Astrocyte (in vitro differentiated cells and primary cell): Measurements from ENCODE around the gene CSMD2. TPM values are rescaled to one million over a fixed set of nuclear protein-coding genes. Genes with fewer than 3 reads are reported as not detected.

Source experiments
- DNase-seq: peaks from one replicate; pipeline ENCODE4 v3.0.0-alpha.2; 2010; ENCODE audit warnings: low read depth
- FAIRE-seq: peaks from 2 replicates; lab custom pipeline; 2011; peaks lifted over from hg19 to GRCh38; lab: Jason Lieb, UNC
- H2AFZ ChIP-seq: 2 replicates; pipeline ENCODE4 v1.6.0; 2012; ENCODE audit warnings: low read depth, low read length, inconsistent platforms
- H3K27ac ChIP-seq: 2 replicates; pipeline ENCODE4 v1.5.1; 2011; ENCODE audit warnings: low read depth, low read length, inconsistent platforms
- H3K27me3 ChIP-seq: 2 replicates; pipeline ENCODE4 v1.6.0; 2011; ENCODE audit warnings: low read length, inconsistent platforms; ENCODE audit not compliant: insufficient read depth
- H3K36me3 ChIP-seq: 2 replicates; pipeline ENCODE4 v1.5.1; 2011; ENCODE audit warnings: low read length, inconsistent platforms; ENCODE audit not compliant: insufficient read depth
- H3K4me1 ChIP-seq: 2 replicates; pipeline ENCODE4 v1.5.1; 2011; ENCODE audit warnings: low read length, inconsistent platforms; ENCODE audit not compliant: insufficient read depth
- H3K4me2 ChIP-seq: 2 replicates; pipeline ENCODE4 v1.6.0; 2012; ENCODE audit warnings: low read length, inconsistent platforms
- H3K4me3 ChIP-seq: 2 replicates; pipeline ENCODE4 v1.5.1; 2011; ENCODE audit warnings: low read depth, mild to moderate bottlenecking, low read length, inconsistent platforms; ENCODE audit not compliant: insufficient read depth
- H3K79me2 ChIP-seq: 2 replicates; pipeline ENCODE4 v1.6.0; 2012; ENCODE audit warnings: mild to moderate bottlenecking, low read length, inconsistent platforms; ENCODE audit not compliant: insufficient read depth
- H3K9ac ChIP-seq: 2 replicates; pipeline ENCODE4 v1.6.0; 2012; ENCODE audit warnings: mild to moderate bottlenecking, low read length, inconsistent platforms
- H3K9me3 ChIP-seq: 2 replicates; pipeline ENCODE4 v1.5.1; 2012; ENCODE audit warnings: low read depth, mild to moderate bottlenecking, low read length, inconsistent platforms; ENCODE audit not compliant: insufficient read depth
- H4K20me1 ChIP-seq: 2 replicates; pipeline ENCODE4 v1.6.0; 2012; ENCODE audit warnings: low read length, inconsistent platforms; ENCODE audit not compliant: insufficient read depth
- H3K27ac Mint-ChIP-seq: one replicate; pipeline ENCODE4 v1.8.0; 2021; ENCODE audit warnings: mild to moderate bottlenecking, mixed read lengths; ENCODE audit not compliant: unreplicated experiment
- H3K27me3 Mint-ChIP-seq: one replicate; pipeline ENCODE4 v1.8.0; 2021; ENCODE audit warnings: low read depth, mixed read lengths; ENCODE audit not compliant: unreplicated experiment
- H3K36me3 Mint-ChIP-seq: one replicate; pipeline ENCODE4 v1.8.0; 2021; ENCODE audit warnings: low read depth, mixed read lengths; ENCODE audit not compliant: unreplicated experiment
- H3K4me1 Mint-ChIP-seq: one replicate; pipeline ENCODE4 v1.8.0; 2021; ENCODE audit warnings: low read depth, mixed read lengths; ENCODE audit not compliant: unreplicated experiment
- H3K4me3 Mint-ChIP-seq: one replicate; pipeline ENCODE4 v1.8.0; 2021; ENCODE audit warnings: mild to moderate bottlenecking, moderate library complexity, mixed read lengths; ENCODE audit not compliant: unreplicated experiment
- H3K9me3 Mint-ChIP-seq: one replicate; pipeline ENCODE4 v1.8.0; 2021; ENCODE audit warnings: mild to moderate bottlenecking, mixed read lengths; ENCODE audit not compliant: unreplicated experiment
- EZH2 ChIP-seq: IDR thresholded peaks from 2 replicates; pipeline ENCODE4 v1.6.1; 2012; ENCODE audit warnings: mild to moderate bottlenecking, low read length, inconsistent platforms; ENCODE audit not compliant: insufficient read depth
- total RNA-seq: library from RNA; stranded (reverse); gene quantifications from 2 replicates; pipeline ENCODE4 v1.2.1, GENCODE V29; 2021
- TF ChIP-seq, protein P1 (sequence below): IDR thresholded peaks from 2 replicates; pipeline ENCODE4 v1.5.1; 2011; ENCODE audit warnings: low read depth, mild to moderate bottlenecking, inconsistent platforms, low read length, moderate library complexity; ENCODE audit not compliant: insufficient read depth

Gene CSMD2
- total RNA-seq, 1 donor from 2014 or later, result 11.1 TPM

GRCh38 chr1:34013136-34013535 lies 151.9 kb downstream of the CSMD2 start:
- Histone ChIP-seq H3K27ac (no peak overlapping the region), H3K4me2 (no peak overlapping the region), H3K4me3 (no peak overlapping the region), H4K20me1 (peaks cover 21% of the 10 kb centered on the region), H3K36me3 (no peaks in the 10 kb centered on the region), H2AFZ (no peak overlapping the region), H3K4me1 (no peaks in the 10 kb centered on the region), H3K79me2 (no peaks in the 10 kb centered on the region), H3K9ac (no peak overlapping the region), H3K9me3 (no peaks in the 10 kb centered on the region), H3K27me3 (no peaks in the 10 kb centered on the region)
- Mint-ChIP-seq H3K27ac (no peak overlapping the region), H3K4me3 (no peak overlapping the region), H3K9me3 (no peaks in the 10 kb centered on the region), H3K27me3 (no peaks in the 10 kb centered on the region), H3K36me3 (peaks cover 2% of the 10 kb centered on the region), H3K4me1 (peaks cover 6% of the 10 kb centered on the region)
- no peak for DNase-seq
- no peak for FAIRE-seq
- TF ChIP-seq EZH2, result no peak
- TF ChIP-seq, protein P1, sequence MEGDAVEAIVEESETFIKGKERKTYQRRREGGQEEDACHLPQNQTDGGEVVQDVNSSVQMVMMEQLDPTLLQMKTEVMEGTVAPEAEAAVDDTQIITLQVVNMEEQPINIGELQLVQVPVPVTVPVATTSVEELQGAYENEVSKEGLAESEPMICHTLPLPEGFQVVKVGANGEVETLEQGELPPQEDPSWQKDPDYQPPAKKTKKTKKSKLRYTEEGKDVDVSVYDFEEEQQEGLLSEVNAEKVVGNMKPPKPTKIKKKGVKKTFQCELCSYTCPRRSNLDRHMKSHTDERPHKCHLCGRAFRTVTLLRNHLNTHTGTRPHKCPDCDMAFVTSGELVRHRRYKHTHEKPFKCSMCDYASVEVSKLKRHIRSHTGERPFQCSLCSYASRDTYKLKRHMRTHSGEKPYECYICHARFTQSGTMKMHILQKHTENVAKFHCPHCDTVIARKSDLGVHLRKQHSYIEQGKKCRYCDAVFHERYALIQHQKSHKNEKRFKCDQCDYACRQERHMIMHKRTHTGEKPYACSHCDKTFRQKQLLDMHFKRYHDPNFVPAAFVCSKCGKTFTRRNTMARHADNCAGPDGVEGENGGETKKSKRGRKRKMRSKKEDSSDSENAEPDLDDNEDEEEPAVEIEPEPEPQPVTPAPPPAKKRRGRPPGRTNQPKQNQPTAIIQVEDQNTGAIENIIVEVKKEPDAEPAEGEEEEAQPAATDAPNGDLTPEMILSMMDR, result no peak

GRCh38 chr1:34009340-34009985 lies 155.6 kb downstream of the CSMD2 start:
- Mint-ChIP-seq H3K4me3 (no peak overlapping the region), H3K9me3 (no peaks in the 10 kb centered on the region), H3K27ac (no peak overlapping the region), H3K27me3 (no peaks in the 10 kb centered on the region), H3K36me3 (peaks cover 5% of the 10 kb centered on the region), H3K4me1 (peaks cover 6% of the 10 kb centered on the region)
- peaks cover 12% of the 10 kb centered on the region for H4K20me1 ChIP-seq
- no peak for TF ChIP-seq EZH2
- TF ChIP-seq, protein P1, result no peak
- no peaks in the 10 kb centered on the region for H3K9me3 ChIP-seq
- no peaks in the 10 kb centered on the region for H3K27me3 ChIP-seq
- no peak overlapping the region for H2AFZ ChIP-seq
- H3K79me2 ChIP-seq, result no peaks in the 10 kb centered on the region
- no peak overlapping the region for H3K9ac ChIP-seq
- no peaks in the 10 kb centered on the region for H3K36me3 ChIP-seq
- H3K4me2 ChIP-seq, result no peak overlapping the region
- DNase-seq (peak; percentile 22), FAIRE-seq (no peak)
- H3K4me1 ChIP-seq, result no peaks in the 10 kb centered on the region
- no peak overlapping the region for H3K4me3 ChIP-seq
- no peak overlapping the region for H3K27ac ChIP-seq

GRCh38 chr1:34007760-34008159 lies 157.3 kb downstream of the CSMD2 start:
- FAIRE-seq (no peak), DNase-seq (no peak)
- peaks cover 5% of the 10 kb centered on the region for H4K20me1 ChIP-seq
- H3K9me3 ChIP-seq, result no peaks in the 10 kb centered on the region
- H2AFZ ChIP-seq, result no peak overlapping the region
- no peaks in the 10 kb centered on the region for H3K4me1 ChIP-seq
- Mint-ChIP-seq H3K36me3 (peaks cover 3% of the 10 kb centered on the region), H3K4me1 (peaks cover 6% of the 10 kb centered on the region), H3K27me3 (no peaks in the 10 kb centered on the region), H3K4me3 (no peak overlapping the region), H3K27ac (no peak overlapping the region), H3K9me3 (no peaks in the 10 kb centered on the region)
- H3K36me3 ChIP-seq, result no peaks in the 10 kb centered on the region
- H3K27ac ChIP-seq, result no peak overlapping the region
- H3K4me3 ChIP-seq, result no peak overlapping the region
- TF ChIP-seq EZH2, result no peak
- TF ChIP-seq, protein P1, result no peak
- H3K9ac ChIP-seq, result no peak overlapping the region
- no peaks in the 10 kb centered on the region for H3K27me3 ChIP-seq
- no peak overlapping the region for H3K4me2 ChIP-seq
- H3K79me2 ChIP-seq, result no peaks in the 10 kb centered on the region
